ENCODE measurements around the gene ZNF518B. TPM values are rescaled to one million over a fixed set of nuclear protein-coding genes. Genes with fewer than 3 reads are reported as not detected.
"Not testable (repeated sequence)": the region's sequence is repeated elsewhere in the genome, so short reads cannot be mapped to it uniquely, and the experiment has no call there.

ZNF518B gene
- total RNA-seq, 6 experiments from 2014 or later, result 2.2 to 8.0 (median 4.4) TPM

GRCh38 chr4:10448991-10449390 lies 8.2 kb downstream of the ZNF518B start:
- no peaks in the 10 kb centered on the region for H3K27me3 ChIP-seq
- WGBS (ENCODE audit: insufficient coverage, low coverage, low lambda C conversion rate, missing lambda C conversion rate), result 85% methylated on average over 4 of the region's 5 CpGs
- H3K36me3 ChIP-seq, result peaks cover 0 to 11% (median 2%) of the 10 kb centered on the region in 4 donors
- intact Hi-C loops (cut with DNase I), result no loop called here
- H3K9me3 ChIP-seq, result no peaks in the 10 kb centered on the region
- H3K4me1 ChIP-seq, result peaks cover 0 to 5% (median 0%) of the 10 kb centered on the region in 4 donors
- TF ChIP-seq POLR2A (IDR thresholded peaks at IDR 0.05) (no peak), CTCF (IDR thresholded peaks at IDR 0.05) (no peak)
- ATAC-seq, result no peak
- no peak overlapping the region for H3K4me3 ChIP-seq
- DNase-seq, result no peak
- no peak overlapping the region for H3K27ac ChIP-seq

- Histone ChIP-seq H3K4me3 (no peak overlapping the region), H3K27me3 (no peaks in the 10 kb centered on the region), H3K27ac (no peak overlapping the region), H3K4me1 (no peaks in the 10 kb centered on the region), H3K36me3 (peaks cover 0 to 10% (median 2%) of the 10 kb centered on the region in 4 donors), H3K9me3 (no peaks in the 10 kb centered on the region)
- intact Hi-C loops (cut with DNase I), result no loop called here
- TF ChIP-seq CTCF (IDR thresholded peaks at IDR 0.05), result no peak
- TF ChIP-seq POLR2A (IDR thresholded peaks at IDR 0.05), result no peak
- no peak for ATAC-seq
- 87% methylated on average over 5 of the region's 5 CpGs for WGBS (ENCODE audit: insufficient coverage, low coverage, low lambda C conversion rate, missing lambda C conversion rate)
- DNase-seq, result no peak
These were observed 14.2 kb downstream of the ZNF518B start for GRCh38 chr4:10442976-10443375.

- 68% methylated on average over 3 of the region's 4 CpGs for WGBS (ENCODE audit: insufficient coverage, low coverage, low lambda C conversion rate, missing lambda C conversion rate)
- H3K9me3 ChIP-seq, result no peaks in the 10 kb centered on the region
- H3K27ac ChIP-seq, result no peak overlapping the region
- intact Hi-C loops (cut with DNase I), result no loop called here
- no peaks in the 10 kb centered on the region for H3K27me3 ChIP-seq
- TF ChIP-seq CTCF (IDR thresholded peaks at IDR 0.05), result no peak
- no peak for TF ChIP-seq POLR2A (IDR thresholded peaks at IDR 0.05)
- DNase-seq (no peak), ATAC-seq (no peak)
- H3K4me1 ChIP-seq, result no peaks in the 10 kb centered on the region
- H3K4me3 ChIP-seq, result no peak overlapping the region
- H3K36me3 ChIP-seq, result peaks cover 0 to 10% (median 2%) of the 10 kb centered on the region in 4 donors
These were observed 15.7 kb downstream of the ZNF518B start for GRCh38 chr4:10441512-10441911.

GRCh38 chr4:10438924-10439323 lies 18.3 kb downstream of the ZNF518B start:
- ATAC-seq (no peak), DNase-seq (no peak)
- no peaks in the 10 kb centered on the region for H3K4me1 ChIP-seq
- no peaks in the 10 kb centered on the region for H3K36me3 ChIP-seq
- intact Hi-C loops (cut with DNase I), result no loop called here
- WGBS (ENCODE audit: insufficient coverage, low coverage, low lambda C conversion rate, missing lambda C conversion rate), result 73% methylated on average over 1 of the region's 1 CpG
- H3K9me3 ChIP-seq, result no peaks in the 10 kb centered on the region
- no peak overlapping the region for H3K27ac ChIP-seq
- H3K4me3 ChIP-seq, result no peak overlapping the region
- TF ChIP-seq POLR2A (IDR thresholded peaks at IDR 0.05) (no peak), CTCF (IDR thresholded peaks at IDR 0.05) (no peak)
- no peaks in the 10 kb centered on the region for H3K27me3 ChIP-seq

- H3K9me3 ChIP-seq, result no peaks in the 10 kb centered on the region
- no peak overlapping the region for H3K4me3 ChIP-seq
- intact Hi-C loops (cut with DNase I), result no loop called here
- H3K27me3 ChIP-seq, result no peaks in the 10 kb centered on the region
- DNase-seq (no peak), ATAC-seq (no peak)
- TF ChIP-seq CTCF (IDR thresholded peaks at IDR 0.05), result no peak
- TF ChIP-seq POLR2A (IDR thresholded peaks at IDR 0.05), result no peak
- H3K27ac ChIP-seq, result no peak overlapping the region
- no peaks in the 10 kb centered on the region for H3K4me1 ChIP-seq
- 100% methylated on average over 1 of the region's 1 CpG for WGBS (ENCODE audit: insufficient coverage, low coverage, low lambda C conversion rate, missing lambda C conversion rate)
- no peaks in the 10 kb centered on the region for H3K36me3 ChIP-seq
These were observed 19.5 kb downstream of the ZNF518B start for GRCh38 chr4:10437735-10438134.

- H3K4me1 ChIP-seq; H3K4me3 ChIP-seq; ATAC-seq; H3K9me3 ChIP-seq; H3K27me3 ChIP-seq; DNase-seq; H3K36me3 ChIP-seq; intact Hi-C loops (cut with DNase I); H3K27ac ChIP-seq: not testable (repeated sequence)
- WGBS (ENCODE audit: insufficient coverage, low coverage, low lambda C conversion rate, missing lambda C conversion rate), result no CpG with 5 or more reads among the region's 8 CpGs
These were observed 29.5 kb downstream of the ZNF518B start for GRCh38 chr4:10427680-10428079.

All from right lobe of liver (tissue), 6 donors.